Body of pancreas (tissue), 4 donors: ENCODE results near the gene SCIN. TPM values are rescaled to one million over a fixed set of nuclear protein-coding genes. Genes with fewer than 3 reads are reported as not detected.

Source experiments
- ATAC-seq: fragments of 150-250 bp; one replicate; pipeline ENCODE4 v1.9.1; 2016
- DNase-seq, 4 donors: peaks; one replicate each; pipeline ENCODE4 v3.0.0-alpha.2; 2019
- H3K27ac ChIP-seq, 4 donors: fragments of 200-600 bp; sonication (generic); 1 replicate in 3 of 4; 2 replicates in 1 of 4; pipeline versions ENCODE4 v1.5.1 to v1.6.1; 2016 to 2019; ENCODE audit warnings: mild to moderate bottlenecking in 1 of 4, mixed read lengths in 1 of 4, moderate library complexity in 1 of 4
- H3K27me3 ChIP-seq, 2 donors: fragments of 200-600 bp; sonication (generic); one replicate each; pipeline ENCODE4 v1.6.0; 2016; ENCODE audit warnings: mild to moderate bottlenecking in 1 of 2
- H3K36me3 ChIP-seq, 2 donors: fragments of 200-600 bp; sonication (generic); replicated peaks in 1 of 2; 2 replicates each; pipeline ENCODE4 v1.5.1; 2016; ENCODE audit warnings: low read depth in 2 of 2; ENCODE audit not compliant: insufficient read depth in 1 of 2
- H3K4me1 ChIP-seq: fragments of 200-600 bp; sonication (generic); one replicate; pipeline ENCODE4 v1.6.0; 2016
- H3K4me3 ChIP-seq, 2 donors: fragments of 200-600 bp; sonication (generic); 1 replicate in 1 of 2; 2 replicates in 1 of 2; pipeline ENCODE4 v1.5.1; 2016 to 2019
- H3K9me3 ChIP-seq, 3 donors: fragments of 200-600 bp; sonication (generic); 1 replicate in 2 of 3; 2 replicates in 1 of 3; pipeline ENCODE4 v1.5.1; 2016
- POLR2A ChIP-seq, 3 donors: fragments of 450-650 bp; IDR thresholded peaks; one replicate each; pipeline ENCODE4 v1.6.1; 2016; ENCODE audit warnings: antibody characterized with exemption in 3 of 3, mild to moderate bottlenecking in 2 of 3
- WGBS, 2 donors: methylation state at CpG; one replicate each; pipeline ENCODE4 v1.1.5; 2017; 5-methylcytosine and 5-hydroxymethylcytosine counted together
- intact Hi-C: fragments of 100-400 bp; cut with DNase I; formaldehyde crosslinking; loops from one replicate; pipeline ENCODE4 v1.15.1; 2023
- total RNA-seq, 2 donors: library from RNA; depleted of rRNA; stranded (reverse); fragments of >200 nt; gene quantifications; one replicate each; pipeline ENCODE4 v1.1.0, GENCODE V29; 2016
- TF ChIP-seq, protein P1 (sequence below), 7 experiments: fragments of 450-650 bp in 4 of 7; fragments of 200-600 bp in 3 of 7; sonication (generic) in 3 of 7; IDR thresholded peaks; one replicate each; pipeline ENCODE4 v1.5.1; 2016 to 2019; ENCODE audit warnings: antibody characterized with exemption in 7 of 7

Gene SCIN
- total RNA-seq, 2 donors from 2014 or later, result 1.3 TPM; not detected in 1

DNA sequence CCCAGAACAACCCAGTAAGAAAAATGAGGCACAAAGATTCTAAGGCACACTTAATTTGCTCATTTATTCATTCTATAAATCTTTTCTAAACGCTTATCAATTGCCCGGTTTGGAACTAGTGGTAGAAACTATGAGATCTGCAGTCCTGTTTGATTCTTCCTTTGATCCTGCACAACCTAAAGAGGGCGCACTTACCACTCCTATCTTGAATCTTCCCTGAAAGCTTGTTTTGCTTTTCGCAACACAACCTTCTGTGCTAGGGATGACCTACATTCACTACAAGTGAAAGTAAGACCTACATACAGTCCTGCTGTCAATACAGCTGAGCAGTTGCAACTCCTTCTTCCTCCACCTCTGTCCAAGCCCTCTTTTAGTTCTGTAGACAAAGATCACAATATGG lies 104.3 kb downstream of the SCIN start:
- DNase-seq (peak; percentile 46 to 66 (median 51)), ATAC-seq (peak; percentile 71)
- H3K36me3 ChIP-seq, result no peaks in the 10 kb centered on the region
- H3K9me3 ChIP-seq, result no peaks in the 10 kb centered on the region
- H3K4me3 ChIP-seq, result no peak overlapping the region
- H3K27me3 ChIP-seq, result no peaks in the 10 kb centered on the region
- intact Hi-C loops, result no loop called here
- H3K4me1 ChIP-seq, result no peaks in the 10 kb centered on the region
- no peak overlapping the region for H3K27ac ChIP-seq
- WGBS, 2 donors, result 32 to 44% methylated on average over 4 of the region's 4 CpGs
- TF ChIP-seq, protein P1, sequence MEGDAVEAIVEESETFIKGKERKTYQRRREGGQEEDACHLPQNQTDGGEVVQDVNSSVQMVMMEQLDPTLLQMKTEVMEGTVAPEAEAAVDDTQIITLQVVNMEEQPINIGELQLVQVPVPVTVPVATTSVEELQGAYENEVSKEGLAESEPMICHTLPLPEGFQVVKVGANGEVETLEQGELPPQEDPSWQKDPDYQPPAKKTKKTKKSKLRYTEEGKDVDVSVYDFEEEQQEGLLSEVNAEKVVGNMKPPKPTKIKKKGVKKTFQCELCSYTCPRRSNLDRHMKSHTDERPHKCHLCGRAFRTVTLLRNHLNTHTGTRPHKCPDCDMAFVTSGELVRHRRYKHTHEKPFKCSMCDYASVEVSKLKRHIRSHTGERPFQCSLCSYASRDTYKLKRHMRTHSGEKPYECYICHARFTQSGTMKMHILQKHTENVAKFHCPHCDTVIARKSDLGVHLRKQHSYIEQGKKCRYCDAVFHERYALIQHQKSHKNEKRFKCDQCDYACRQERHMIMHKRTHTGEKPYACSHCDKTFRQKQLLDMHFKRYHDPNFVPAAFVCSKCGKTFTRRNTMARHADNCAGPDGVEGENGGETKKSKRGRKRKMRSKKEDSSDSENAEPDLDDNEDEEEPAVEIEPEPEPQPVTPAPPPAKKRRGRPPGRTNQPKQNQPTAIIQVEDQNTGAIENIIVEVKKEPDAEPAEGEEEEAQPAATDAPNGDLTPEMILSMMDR (IDR thresholded peaks at IDR 0.05), result peak; percentile 19 to 65 (median 60)
- no peak for TF ChIP-seq POLR2A (IDR thresholded peaks at IDR 0.05)

DNA sequence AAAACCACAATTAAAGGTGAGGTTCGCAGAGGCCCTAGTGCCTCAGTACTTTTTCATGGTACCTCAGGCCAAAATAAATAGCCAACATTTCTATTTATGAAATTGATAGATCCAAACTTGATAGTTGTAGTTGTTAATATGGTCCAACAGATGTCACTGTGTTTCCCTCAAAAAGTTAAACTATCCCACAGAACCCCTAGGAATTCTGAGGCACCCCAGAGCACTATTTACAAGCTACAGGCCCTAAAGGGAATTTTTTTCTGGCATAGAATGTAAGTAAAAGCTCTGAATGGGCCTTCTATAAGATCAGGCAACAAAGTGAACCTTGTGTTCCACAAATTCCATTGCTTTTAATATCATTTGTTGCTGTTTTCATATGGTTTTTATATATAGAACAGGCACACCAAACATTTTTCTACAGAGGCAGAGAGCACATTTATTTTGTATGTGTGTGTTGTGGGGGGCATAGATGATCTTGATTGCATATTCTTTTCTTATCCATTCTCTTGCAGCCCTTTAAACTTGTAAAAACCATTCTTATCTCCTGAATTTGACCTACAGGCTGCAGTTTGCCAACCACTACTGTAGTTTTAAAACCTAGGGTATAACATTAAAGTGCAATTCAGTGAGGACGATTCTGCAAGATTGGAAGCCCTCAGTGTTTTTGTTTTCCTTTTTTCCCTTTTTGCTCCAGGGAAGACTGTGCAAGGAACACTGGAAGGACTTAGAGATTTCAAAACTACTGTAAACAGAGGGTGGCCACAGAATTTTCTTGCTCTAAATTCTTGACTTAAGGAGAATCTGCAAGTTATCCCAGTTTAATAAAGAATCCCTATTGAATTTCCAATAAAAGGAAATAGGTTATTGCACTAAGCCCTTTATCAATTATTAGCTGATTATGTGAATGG lies 113.4 kb downstream of the SCIN start:
- DNase-seq, result no peak
- 20 to 32% methylated on average over 2 of the region's 2 CpGs for WGBS, 2 donors
- TF ChIP-seq, protein P1 (IDR thresholded peaks at IDR 0.05), result peak in 5 of 7 experiments; percentile 22 to 37 (median 30)
- no peak for TF ChIP-seq POLR2A (IDR thresholded peaks at IDR 0.05)
- ATAC-seq, result no peak
- peaks cover 5% of the 10 kb centered on the region for H3K4me1 ChIP-seq
- H3K4me3 ChIP-seq, result no peak overlapping the region
- no peaks in the 10 kb centered on the region for H3K27me3 ChIP-seq
- H3K27ac ChIP-seq, result no peak overlapping the region
- no peaks in the 10 kb centered on the region for H3K36me3 ChIP-seq
- H3K9me3 ChIP-seq, result no peaks in the 10 kb centered on the region
- intact Hi-C loops, result no loop called here

DNA sequence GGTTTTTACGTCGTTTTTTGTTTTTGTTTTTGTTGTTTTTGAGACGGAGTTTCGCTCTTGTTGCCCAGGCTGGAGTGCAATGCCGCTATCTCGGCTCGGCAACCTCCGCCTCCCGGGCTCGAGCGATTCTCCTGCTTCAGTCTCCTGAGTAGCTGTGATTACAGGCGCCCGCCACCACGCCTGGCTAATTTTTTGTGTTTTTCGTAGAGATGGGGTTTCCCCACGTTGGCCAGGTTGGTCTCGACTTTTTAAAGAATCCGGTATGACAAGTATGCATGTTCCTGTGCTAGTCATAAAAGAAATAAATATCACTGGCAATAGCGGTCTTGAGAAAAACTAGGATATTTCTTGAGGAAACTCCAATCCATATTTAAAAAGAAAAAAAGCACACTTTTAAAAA lies 114.2 kb downstream of the SCIN start:
- Histone ChIP-seq H3K9me3 (no peaks in the 10 kb centered on the region), H3K36me3 (no peaks in the 10 kb centered on the region), H3K27me3 (no peaks in the 10 kb centered on the region), H3K4me1 (peaks cover 12% of the 10 kb centered on the region), H3K27ac (no peak overlapping the region), H3K4me3 (no peak overlapping the region)
- ATAC-seq, result no peak
- intact Hi-C loops, result no loop called here
- TF ChIP-seq, protein P1 (IDR thresholded peaks at IDR 0.05), result no peak
- TF ChIP-seq POLR2A (IDR thresholded peaks at IDR 0.05), result no peak
- no peak for DNase-seq
- 88 to 90% methylated on average over 19 of the region's 19 CpGs for WGBS, 2 donors

DNA sequence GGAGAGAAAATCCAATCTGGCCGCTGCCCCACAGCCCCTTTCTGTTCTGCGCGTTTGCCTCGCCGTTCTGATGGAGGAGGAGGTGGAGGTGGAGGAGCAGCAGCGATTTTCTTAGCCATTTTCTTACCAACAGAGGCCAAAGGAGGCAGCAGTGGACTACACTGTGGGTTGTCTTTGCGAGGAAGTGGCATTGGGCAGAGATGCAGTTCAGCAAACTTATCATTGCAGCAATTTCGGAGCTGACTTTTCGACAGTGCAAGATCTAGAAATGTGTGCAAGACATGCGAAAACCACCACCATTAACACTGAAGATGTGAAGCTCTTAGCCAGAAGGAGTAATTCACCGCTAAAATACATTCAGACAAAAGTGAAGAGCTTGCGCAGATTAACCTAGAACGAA lies 115.0 kb downstream of the SCIN start:
- DNase-seq (peak; percentile 32 to 47 (median 36)), ATAC-seq (no peak)
- Histone ChIP-seq H3K4me1 (peaks cover 17% of the 10 kb centered on the region), H3K27ac (peak overlapping the region in 2 of 4 donors; percentile 96 to 97), H3K36me3 (no peaks in the 10 kb centered on the region), H3K27me3 (no peaks in the 10 kb centered on the region), H3K9me3 (no peaks in the 10 kb centered on the region), H3K4me3 (no peak overlapping the region)
- intact Hi-C loops, result no loop called here
- WGBS, 2 donors, result 61 to 65% methylated on average over 13 of the region's 13 CpGs
- TF ChIP-seq, protein P1 (IDR thresholded peaks at IDR 0.05), result peak in 5 of 7 experiments; percentile 13 to 50 (median 46)
- no peak for TF ChIP-seq POLR2A (IDR thresholded peaks at IDR 0.05)
